Parathyroid adenoma (tissue), 2 donors: ENCODE measurements around the gene PGBD5.

Source experiments
- H2AFZ ChIP-seq: fragments of 300-600 bp; sonication (generic); one replicate; pipeline ENCODE4 v1.7.0; 2017; ENCODE audit warnings: antibody characterized with exemption, mild to moderate bottlenecking
- H3K27ac ChIP-seq: fragments of 300-600 bp; sonication (generic); one replicate; pipeline ENCODE4 v1.7.0; 2017
- H3K27me3 ChIP-seq: fragments of 300-600 bp; sonication (generic); one replicate; pipeline ENCODE4 v1.7.0; 2017; ENCODE audit warnings: low read length; ENCODE audit not compliant: control insufficient read depth, insufficient read depth
- H3K36me3 ChIP-seq: fragments of 300-600 bp; sonication (generic); one replicate; pipeline ENCODE4 v1.7.0; 2017; ENCODE audit warnings: low read length; ENCODE audit not compliant: control insufficient read depth, insufficient read depth
- H3K4me1 ChIP-seq: fragments of 300-600 bp; sonication (generic); one replicate; pipeline ENCODE4 v1.7.0; 2017; ENCODE audit warnings: control low read depth
- H3K4me2 ChIP-seq: fragments of 300-600 bp; sonication (generic); one replicate; pipeline ENCODE4 v1.7.0; 2017; ENCODE audit warnings: low read length
- H3K4me3 ChIP-seq: fragments of 300-600 bp; sonication (generic); one replicate; pipeline ENCODE4 v1.7.0; 2017; ENCODE audit warnings: low read depth, low read length
- H3K79me2 ChIP-seq: fragments of 300-600 bp; sonication (generic); one replicate; pipeline ENCODE4 v1.7.0; 2017; ENCODE audit warnings: control low read depth
- H3K9ac ChIP-seq: fragments of 300-600 bp; sonication (generic); one replicate; pipeline ENCODE4 v1.7.0; 2017; ENCODE audit warnings: mild to moderate bottlenecking
- H3K9me3 ChIP-seq: fragments of 300-600 bp; sonication (generic); one replicate; pipeline ENCODE4 v1.7.0; 2017; ENCODE audit warnings: low read length; ENCODE audit not compliant: control insufficient read depth
- TF ChIP-seq, protein P1 (sequence below): fragments of 300-600 bp; sonication (generic); IDR thresholded peaks from one replicate; pipeline ENCODE4 v1.7.0; 2017; ENCODE audit warnings: antibody characterized with exemption, mild to moderate bottlenecking
- donor health status: primary hyperparathyroidism.

PGBD5 gene

GRCh38 chr1:230300322-230301301, 125.5 kb downstream of the PGBD5 start:
- no peak overlapping the region for H3K4me2 ChIP-seq
- H3K79me2 ChIP-seq: no peaks in the 10 kb centered on the region
- no peaks in the 10 kb centered on the region for H3K4me1 ChIP-seq
- TF ChIP-seq, protein P1, sequence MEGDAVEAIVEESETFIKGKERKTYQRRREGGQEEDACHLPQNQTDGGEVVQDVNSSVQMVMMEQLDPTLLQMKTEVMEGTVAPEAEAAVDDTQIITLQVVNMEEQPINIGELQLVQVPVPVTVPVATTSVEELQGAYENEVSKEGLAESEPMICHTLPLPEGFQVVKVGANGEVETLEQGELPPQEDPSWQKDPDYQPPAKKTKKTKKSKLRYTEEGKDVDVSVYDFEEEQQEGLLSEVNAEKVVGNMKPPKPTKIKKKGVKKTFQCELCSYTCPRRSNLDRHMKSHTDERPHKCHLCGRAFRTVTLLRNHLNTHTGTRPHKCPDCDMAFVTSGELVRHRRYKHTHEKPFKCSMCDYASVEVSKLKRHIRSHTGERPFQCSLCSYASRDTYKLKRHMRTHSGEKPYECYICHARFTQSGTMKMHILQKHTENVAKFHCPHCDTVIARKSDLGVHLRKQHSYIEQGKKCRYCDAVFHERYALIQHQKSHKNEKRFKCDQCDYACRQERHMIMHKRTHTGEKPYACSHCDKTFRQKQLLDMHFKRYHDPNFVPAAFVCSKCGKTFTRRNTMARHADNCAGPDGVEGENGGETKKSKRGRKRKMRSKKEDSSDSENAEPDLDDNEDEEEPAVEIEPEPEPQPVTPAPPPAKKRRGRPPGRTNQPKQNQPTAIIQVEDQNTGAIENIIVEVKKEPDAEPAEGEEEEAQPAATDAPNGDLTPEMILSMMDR: no peak
- no peaks in the 10 kb centered on the region for H3K9me3 ChIP-seq
- no peak overlapping the region for H3K9ac ChIP-seq
- H3K27ac ChIP-seq: no peak overlapping the region
- H3K4me3 ChIP-seq: no peak overlapping the region
- no peak overlapping the region for H2AFZ ChIP-seq
- H3K27me3 ChIP-seq: no peaks in the 10 kb centered on the region
- no peaks in the 10 kb centered on the region for H3K36me3 ChIP-seq

DNA sequence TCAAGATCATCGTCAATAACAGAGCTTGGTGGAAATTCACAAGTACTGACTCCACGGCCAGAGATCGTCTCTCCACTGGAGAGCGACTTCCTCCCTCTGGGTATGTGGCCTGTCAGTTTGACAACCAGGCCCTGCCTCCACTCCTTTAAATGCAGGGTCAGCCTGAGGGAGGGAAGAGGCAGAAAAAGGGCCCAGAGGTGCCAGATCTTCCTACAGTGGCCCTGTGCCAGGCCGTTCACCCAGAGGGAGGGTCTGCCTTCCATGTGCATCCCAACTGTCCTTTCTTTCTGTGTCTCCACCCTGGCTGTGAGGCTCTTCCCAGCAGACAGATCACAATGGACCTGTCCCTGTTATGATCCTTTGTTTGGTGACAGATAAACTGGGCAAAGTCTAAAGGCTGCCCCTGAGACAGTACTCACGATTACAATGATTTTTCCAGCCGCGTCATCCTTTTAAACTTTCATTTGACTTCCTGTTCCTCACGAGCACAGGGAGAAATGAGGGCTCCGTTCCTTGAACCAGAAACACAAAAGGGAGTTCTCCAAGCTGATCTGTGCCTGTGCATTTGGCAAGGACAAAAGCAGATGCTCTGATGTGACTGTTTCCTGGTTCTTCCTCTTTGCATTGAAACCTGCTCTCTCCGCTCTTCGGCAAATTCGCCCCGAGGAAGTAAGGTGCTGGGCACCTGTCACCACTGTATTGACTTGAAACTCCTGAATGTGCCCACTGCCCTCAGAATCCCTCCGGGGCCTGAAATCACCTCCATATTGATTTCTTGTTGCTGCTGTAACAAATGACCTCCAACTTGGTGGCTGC, 126.7 kb downstream of the PGBD5 start:
- H3K4me3 ChIP-seq: no peak overlapping the region
- no peak overlapping the region for H3K27ac ChIP-seq
- TF ChIP-seq, protein P1: no peak
- no peaks in the 10 kb centered on the region for H3K9me3 ChIP-seq
- H3K4me2 ChIP-seq: no peak overlapping the region
- H3K4me1 ChIP-seq: no peaks in the 10 kb centered on the region
- H3K27me3 ChIP-seq: no peaks in the 10 kb centered on the region
- H3K79me2 ChIP-seq: no peaks in the 10 kb centered on the region
- no peak overlapping the region for H3K9ac ChIP-seq
- H3K36me3 ChIP-seq: no peaks in the 10 kb centered on the region
- H2AFZ ChIP-seq: no peak overlapping the region

DNA sequence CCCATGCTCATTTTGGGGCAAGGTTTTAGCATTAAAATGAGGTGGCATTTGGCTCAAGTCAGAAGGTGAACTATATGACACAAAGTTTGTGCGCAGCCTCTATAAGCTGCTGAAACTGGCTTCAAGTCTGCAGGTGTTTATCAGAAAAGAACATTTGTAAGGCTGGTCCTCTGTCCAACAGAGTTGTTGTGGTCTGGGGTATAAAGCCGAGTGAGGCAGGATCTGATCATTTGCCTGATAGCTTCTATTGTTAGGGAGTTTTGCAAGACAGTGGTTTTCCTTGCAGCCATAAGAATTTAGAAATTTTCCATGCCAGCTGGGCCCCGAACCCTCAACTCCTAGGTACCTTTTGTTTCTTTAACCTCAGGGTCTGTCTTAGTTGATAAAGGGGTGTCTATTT, 130.8 kb downstream of the PGBD5 start:
- H3K27ac ChIP-seq: no peak overlapping the region
- no peak overlapping the region for H3K9ac ChIP-seq
- no peak overlapping the region for H2AFZ ChIP-seq
- H3K27me3 ChIP-seq: no peaks in the 10 kb centered on the region
- H3K9me3 ChIP-seq: no peaks in the 10 kb centered on the region
- H3K4me2 ChIP-seq: no peak overlapping the region
- H3K4me3 ChIP-seq: no peak overlapping the region
- H3K36me3 ChIP-seq: no peaks in the 10 kb centered on the region
- TF ChIP-seq, protein P1: no peak
- H3K79me2 ChIP-seq: no peaks in the 10 kb centered on the region
- no peaks in the 10 kb centered on the region for H3K4me1 ChIP-seq

GRCh38 chr1:230293390-230293700, 132.8 kb downstream of the PGBD5 start:
- Histone ChIP-seq H3K4me3 (no peak overlapping the region), H3K27me3 (no peaks in the 10 kb centered on the region), H3K36me3 (no peaks in the 10 kb centered on the region), H2AFZ (no peak overlapping the region), H3K9me3 (no peaks in the 10 kb centered on the region), H3K4me1 (no peaks in the 10 kb centered on the region), H3K79me2 (no peaks in the 10 kb centered on the region), H3K27ac (no peak overlapping the region), H3K4me2 (no peak overlapping the region), H3K9ac (no peak overlapping the region)
- TF ChIP-seq, protein P1: no peak
